OCI-LY1 (cell line): ENCODE data around the gene ASL.
"Not testable (repeated sequence)": the region's sequence is repeated elsewhere in the genome, so short reads cannot be mapped to it uniquely, and the experiment has no call there.

Experiments
- H2AFZ ChIP-seq: fragments of 200-600 bp; sonication (generic), shearing (Covaris generic); 2 replicates; pipeline ENCODE4 v1.6.0; 2014; ENCODE audit warnings: antibody characterized with exemption, mild to moderate bottlenecking, low read length
- H3F3A ChIP-seq: fragments of 200-600 bp; sonication (generic), shearing (Covaris generic); 2 replicates; pipeline ENCODE4 v1.6.0; 2014; ENCODE audit warnings: mild to moderate bottlenecking, antibody characterized with exemption, low read length, moderate library complexity; ENCODE audit not compliant: insufficient read depth
- H3K27ac ChIP-seq: fragments of 200-600 bp; sonication (generic); 2 replicates; pipeline ENCODE4 v1.5.1; 2014; ENCODE audit warnings: low read length, mixed run types, mild to moderate bottlenecking, low read depth; ENCODE audit not compliant: poor library complexity, severe bottlenecking
- H3K27me3 ChIP-seq: fragments of 200-600 bp; sonication (generic); 2 replicates; pipeline ENCODE4 v1.6.0; 2014; ENCODE audit warnings: antibody characterized with exemption, mild to moderate bottlenecking, low read length, moderate library complexity; ENCODE audit not compliant: insufficient read depth
- H3K36me3 ChIP-seq: fragments of 200-600 bp; sonication (generic); 2 replicates; pipeline ENCODE4 v1.6.1; 2014; ENCODE audit warnings: mild to moderate bottlenecking, antibody characterized with exemption, low read length, moderate library complexity, mixed read lengths; ENCODE audit not compliant: insufficient read depth
- H3K4me1 ChIP-seq: fragments of 200-600 bp; sonication (generic); 2 replicates; pipeline ENCODE4 v1.5.1; 2014; ENCODE audit warnings: mild to moderate bottlenecking, low read length, moderate library complexity; ENCODE audit not compliant: insufficient read depth, severe bottlenecking
- H3K4me2 ChIP-seq: fragments of 200-600 bp; sonication (generic), shearing (Covaris generic); 2 replicates; pipeline ENCODE4 v1.6.1; 2014; ENCODE audit warnings: low read length
- H3K4me3 ChIP-seq: fragments of 200-600 bp; sonication (generic); 2 replicates; pipeline ENCODE4 v1.5.1; 2014; ENCODE audit warnings: low read length, low read depth, mild to moderate bottlenecking, mixed read lengths; ENCODE audit not compliant: poor library complexity, severe bottlenecking
- H3K79me2 ChIP-seq: fragments of 200-600 bp; shearing (Covaris generic); 2 replicates; pipeline ENCODE4 v1.6.1; 2016; ENCODE audit warnings: mixed run types, low read length, mixed read lengths; ENCODE audit not compliant: insufficient read depth
- H3K9ac ChIP-seq: fragments of 200-600 bp; sonication (generic), shearing (Covaris generic); 2 replicates; pipeline ENCODE4 v1.6.1; 2014; ENCODE audit warnings: mild to moderate bottlenecking, low read length, mixed read lengths
- H3K9me2 ChIP-seq: fragments of 200-600 bp; sonication (generic), shearing (Covaris generic); 2 replicates; pipeline ENCODE4 v1.6.1; 2014; ENCODE audit warnings: low read depth, mild to moderate bottlenecking, low read length, mixed read lengths
- H3K9me3 ChIP-seq: fragments of 200-600 bp; shearing (Covaris generic); 2 replicates; pipeline ENCODE4 v1.6.1; 2014; ENCODE audit warnings: low read length, mixed read lengths
- H4K20me1 ChIP-seq: fragments of 200-600 bp; sonication (generic), shearing (Covaris generic); 2 replicates; pipeline ENCODE4 v1.6.0; 2016; ENCODE audit warnings: mild to moderate bottlenecking, low read length; ENCODE audit not compliant: insufficient read depth
- CTCF ChIP-seq: fragments of 200-600 bp; sonication (generic), shearing (Covaris generic); IDR thresholded peaks from 2 replicates; pipeline ENCODE4 v1.5.1; 2017; ENCODE audit warnings: mild to moderate bottlenecking, antibody characterized with exemption, low read length, moderate library complexity, mixed read lengths
- EZH2 ChIP-seq: fragments of 200-600 bp; sonication (generic), shearing (Covaris generic); IDR thresholded peaks from 2 replicates; pipeline ENCODE4 v1.8.0; 2017; ENCODE audit warnings: borderline replicate concordance, mixed run types, mild to moderate bottlenecking, antibody characterized with exemption, low read length, moderate library complexity, mixed read lengths

The ASL gene

GRCh38 chr7:66100408-66101050 is 24.9 kb downstream of the ASL start:
- TF ChIP-seq CTCF (no peak), EZH2 (no peak)
- no peaks in the 10 kb centered on the region for H3K9me3 ChIP-seq
- H3K79me2 ChIP-seq, result no peaks in the 10 kb centered on the region
- peak overlapping the region; percentile 38 for H3K4me2 ChIP-seq
- H3K36me3 ChIP-seq, result no peaks in the 10 kb centered on the region
- H3K4me1 ChIP-seq, result peaks cover 17% of the 10 kb centered on the region
- H3K27ac ChIP-seq, result no peak overlapping the region
- no peaks in the 10 kb centered on the region for H3F3A ChIP-seq
- no peaks in the 10 kb centered on the region for H3K9me2 ChIP-seq
- H3K9ac ChIP-seq, result peak overlapping the region; percentile 5; the same call in 1 of the 2 replicates
- no peaks in the 10 kb centered on the region for H3K27me3 ChIP-seq
- no peaks in the 10 kb centered on the region for H4K20me1 ChIP-seq
- H2AFZ ChIP-seq, result no peak overlapping the region
- peak overlapping the region; percentile 43 for H3K4me3 ChIP-seq

- not testable (repeated sequence) for H3K9me3 ChIP-seq, H3F3A ChIP-seq, H3K9ac ChIP-seq, H3K27ac ChIP-seq, H3K36me3 ChIP-seq, H3K4me2 ChIP-seq, H3K27me3 ChIP-seq, H4K20me1 ChIP-seq, H3K9me2 ChIP-seq, H3K4me3 ChIP-seq, H3K79me2 ChIP-seq, H2AFZ ChIP-seq
- H3K4me1 ChIP-seq, result peaks cover 27% of the 10 kb centered on the region
These were observed 26.5 kb downstream of the ASL start for GRCh38 chr7:66102168-66102567.

GRCh38 chr7:66103994-66104393 is 28.4 kb downstream of the ASL start:
- H3K27me3 ChIP-seq, H2AFZ ChIP-seq, H3K9ac ChIP-seq, H3K27ac ChIP-seq, H3K79me2 ChIP-seq, H4K20me1 ChIP-seq, H3K9me2 ChIP-seq, H3F3A ChIP-seq, H3K9me3 ChIP-seq, H3K36me3 ChIP-seq, H3K4me2 ChIP-seq, H3K4me3 ChIP-seq: not testable (repeated sequence)
- H3K4me1 ChIP-seq, result peaks cover 27% of the 10 kb centered on the region

- no peak for TF ChIP-seq EZH2
- no peak for TF ChIP-seq CTCF
- Histone ChIP-seq H3K9me3 (no peaks in the 10 kb centered on the region), H3K27me3 (no peaks in the 10 kb centered on the region), H3K4me3 (peak overlapping the region; percentile 23), H3K79me2 (no peaks in the 10 kb centered on the region), H3K36me3 (no peaks in the 10 kb centered on the region), H3K27ac (peak overlapping the region; percentile 78), H4K20me1 (no peaks in the 10 kb centered on the region), H3K9ac (peak overlapping the region; percentile 40; the same call in 1 of the 2 replicates), H2AFZ (peak overlapping the region; percentile 55; the same call in 1 of the 2 replicates), H3K4me2 (peak overlapping the region; percentile 46; the same call in 1 of the 2 replicates), H3K9me2 (no peaks in the 10 kb centered on the region), H3K4me1 (peaks cover 18% of the 10 kb centered on the region), H3F3A (no peaks in the 10 kb centered on the region)
These were observed 29.7 kb downstream of the ASL start for GRCh38 chr7:66105263-66105748.

- not testable (repeated sequence) for H3K27me3 ChIP-seq, H3K4me3 ChIP-seq, H3K9me3 ChIP-seq, H3K36me3 ChIP-seq, H3K27ac ChIP-seq, H3K9me2 ChIP-seq, H3K9ac ChIP-seq, H3F3A ChIP-seq, H3K79me2 ChIP-seq, H2AFZ ChIP-seq, H3K4me2 ChIP-seq, H4K20me1 ChIP-seq
- peaks cover 16% of the 10 kb centered on the region for H3K4me1 ChIP-seq
These were observed 32.8 kb downstream of the ASL start for GRCh38 chr7:66108410-66108809.
